Mesodermal cell (in vitro differentiated cells): ENCODE measurements around the gene ANP32E.
"Not testable (repeated sequence)": the region's sequence is repeated elsewhere in the genome, so short reads cannot be mapped to it uniquely, and the experiment has no call there.

Experiments
- H3K27ac ChIP-seq: 2 replicates; pipeline ENCODE4 v1.7.0; 2013; ENCODE audit warnings: mild to moderate bottlenecking, low read depth, low read length, moderate library complexity; ENCODE audit not compliant: severe bottlenecking
- H3K36me3 ChIP-seq: 2 replicates; pipeline ENCODE4 v1.7.1; 2013; ENCODE audit warnings: mild to moderate bottlenecking, low read length, moderate library complexity; ENCODE audit not compliant: control insufficient read depth, insufficient read depth
- H3K4me1 ChIP-seq: one replicate; pipeline ENCODE4 v1.7.1; 2013; ENCODE audit warnings: mild to moderate bottlenecking, low read length; ENCODE audit not compliant: insufficient read depth, control insufficient read depth, poor library complexity, severe bottlenecking
- H3K4me3 ChIP-seq: 2 replicates; pipeline ENCODE4 v1.7.0; 2013; ENCODE audit warnings: low read length, control low read depth, mild to moderate bottlenecking; ENCODE audit not compliant: insufficient read depth, poor library complexity, severe bottlenecking; ENCODE audit errors: extremely low read depth
- H3K9me3 ChIP-seq: 2 replicates; pipeline ENCODE4 v1.7.1; 2013; ENCODE audit warnings: mild to moderate bottlenecking, low read length, moderate library complexity; ENCODE audit not compliant: control insufficient read depth
- WGBS, 2 experiments: methylation state at CpG; one replicate each; pipeline ENCODE4 v1.1.5; 2013; ENCODE audit warnings: missing lambda C conversion rate in 2 of 2; ENCODE audit not compliant: insufficient coverage in 2 of 2; 5-methylcytosine and 5-hydroxymethylcytosine counted together

Gene ANP32E

DNA sequence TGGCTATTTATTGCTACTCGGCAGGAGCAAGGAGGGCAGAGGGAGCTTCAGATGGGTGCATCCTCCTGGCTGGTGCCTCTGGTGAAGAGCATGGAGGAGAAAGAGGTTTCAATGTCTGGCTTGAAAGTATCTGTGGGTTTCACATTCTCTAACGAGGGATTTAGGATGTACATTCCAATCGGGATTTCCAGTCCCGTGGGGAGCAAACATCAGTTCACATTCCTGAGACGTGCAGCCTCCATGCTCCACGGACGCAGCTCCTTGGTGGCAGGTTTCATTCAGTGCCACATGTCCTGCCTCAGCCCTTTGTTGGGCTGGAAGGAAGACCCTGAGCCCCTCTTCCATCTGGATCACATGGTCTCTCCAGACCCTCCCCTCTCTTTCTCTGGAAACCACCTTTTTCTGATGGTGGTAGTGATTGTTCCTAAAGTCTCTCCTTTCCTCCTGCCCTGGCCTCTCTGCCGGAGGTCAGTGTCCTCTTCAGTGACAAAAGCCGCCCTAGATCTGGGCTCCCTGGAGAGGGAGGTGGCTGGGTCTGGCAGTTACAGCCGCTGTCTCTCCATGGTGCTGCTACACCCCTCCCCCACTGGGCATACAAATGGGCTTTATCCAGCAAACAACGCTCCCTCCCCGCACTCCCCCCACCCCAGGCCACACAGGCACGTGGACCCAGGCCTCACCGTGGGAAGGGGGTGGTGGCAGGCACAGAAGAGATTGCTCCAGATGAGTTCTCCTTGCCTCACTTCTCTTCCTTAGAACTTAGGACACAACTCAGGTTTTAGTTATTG is 20.8 kb upstream of the ANP32E start:
- Histone ChIP-seq H3K36me3 (no peaks in the 10 kb centered on the region), H3K4me1 (peaks cover 41% of the 10 kb centered on the region), H3K4me3 (peak overlapping the region; percentile 48), H3K9me3 (no peaks in the 10 kb centered on the region), H3K27ac (peak overlapping the region; percentile 96)
- WGBS, 2 experiments, result 3% methylated on average over 8 of the region's 14 CpGs

DNA sequence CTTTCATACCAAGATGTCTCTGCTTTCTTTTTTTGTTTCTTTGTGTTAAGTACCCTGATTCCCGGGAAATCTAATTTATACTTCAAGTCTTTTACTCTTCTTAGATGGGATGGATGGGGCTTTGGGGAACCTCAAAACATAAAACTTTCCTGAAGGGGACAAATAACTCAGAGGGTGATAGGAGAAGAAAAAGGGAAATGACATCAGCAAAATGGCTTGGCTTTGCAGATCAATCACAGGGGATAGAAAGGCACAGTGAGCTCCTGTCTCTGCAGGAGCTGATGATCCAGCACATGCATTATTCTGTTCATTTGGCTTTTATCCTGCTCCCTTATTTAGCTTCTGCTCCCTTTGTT is 20.3 kb upstream of the ANP32E start:
- WGBS, 2 experiments, result no CpG with 5 or more reads among the region's 1 CpG
- Histone ChIP-seq H3K4me1 (peaks cover 41% of the 10 kb centered on the region), H3K4me3 (peak overlapping the region; percentile 48), H3K36me3 (no peaks in the 10 kb centered on the region), H3K9me3 (no peaks in the 10 kb centered on the region), H3K27ac (peak overlapping the region; percentile 96)

DNA sequence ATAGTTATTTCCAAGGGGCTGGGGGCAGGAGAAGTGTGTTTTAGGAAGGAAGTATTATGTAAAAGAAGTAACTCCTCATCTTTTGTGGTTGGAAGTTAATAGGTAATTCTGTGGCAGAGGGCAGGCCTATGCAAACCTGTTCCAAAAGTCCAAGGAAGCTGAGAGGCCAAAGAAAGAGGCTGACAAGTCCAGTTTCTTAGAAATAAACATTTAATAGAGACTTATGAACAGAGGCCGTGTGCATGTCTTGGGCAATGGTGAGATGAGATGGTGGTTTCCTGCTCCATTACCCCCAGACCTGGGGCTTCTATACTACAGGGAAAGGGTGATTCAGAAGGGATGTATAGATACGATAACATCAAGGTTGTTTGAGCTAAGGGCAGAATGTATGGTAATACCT is 14.0 kb upstream of the ANP32E start:
- WGBS, 2 experiments, result no CpG with 5 or more reads among the region's 2 CpGs
- Histone ChIP-seq H3K4me1 (no peaks in the 10 kb centered on the region), H3K27ac (no peak overlapping the region), H3K9me3 (no peaks in the 10 kb centered on the region), H3K36me3 (no peaks in the 10 kb centered on the region), H3K4me3 (no peak overlapping the region)

DNA sequence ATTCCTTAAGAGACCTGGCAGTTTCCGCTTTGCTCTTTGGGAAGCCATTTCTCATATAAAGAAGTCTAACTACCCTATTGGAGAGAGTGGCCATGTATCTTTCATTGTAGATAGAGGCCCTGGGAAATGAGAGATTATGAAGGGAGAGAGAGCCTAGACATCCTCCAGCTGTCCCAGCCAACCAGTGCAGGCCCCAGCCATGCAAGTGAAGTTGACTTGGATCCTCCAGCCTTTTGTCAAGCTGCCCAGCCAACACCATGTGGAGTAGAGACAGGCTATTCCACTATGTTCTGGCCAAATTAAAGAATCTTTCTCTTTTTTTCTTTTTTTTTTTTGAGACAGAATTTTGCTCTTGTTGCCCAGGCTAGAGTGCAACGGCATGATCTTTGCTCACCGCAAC is 7.1 kb upstream of the ANP32E start:
- 94 to 100% methylated on average over 2 of the region's 3 CpGs for WGBS, 2 experiments
- no peaks in the 10 kb centered on the region for H3K9me3 ChIP-seq
- no peaks in the 10 kb centered on the region for H3K36me3 ChIP-seq
- no peak overlapping the region for H3K4me3 ChIP-seq
- H3K4me1 ChIP-seq, result no peaks in the 10 kb centered on the region
- H3K27ac ChIP-seq, result no peak overlapping the region

DNA sequence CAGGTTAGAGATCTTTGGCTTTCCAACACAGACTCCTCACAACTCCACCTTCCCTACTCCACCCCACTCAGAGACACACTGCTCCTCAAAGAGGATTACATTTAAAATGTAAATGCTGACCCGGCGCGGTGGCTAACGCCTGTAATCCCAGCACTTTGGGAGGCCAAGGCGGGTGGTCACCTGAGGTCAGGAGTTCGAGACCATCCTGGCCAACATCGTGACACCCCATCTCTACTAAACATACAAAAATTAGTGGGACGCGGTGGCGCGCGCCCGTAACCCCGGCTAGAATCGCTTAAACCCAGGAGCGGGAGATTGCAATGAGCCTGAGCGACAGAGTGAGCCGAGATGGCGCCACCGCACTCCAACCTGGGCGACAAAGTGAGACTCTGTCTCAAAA is 1.8 kb upstream of the ANP32E start:
- no peaks in the 10 kb centered on the region for H3K9me3 ChIP-seq
- 84 to 87% methylated on average over 5 to 16 of the region's 21 CpGs for WGBS, 2 experiments

DNA sequence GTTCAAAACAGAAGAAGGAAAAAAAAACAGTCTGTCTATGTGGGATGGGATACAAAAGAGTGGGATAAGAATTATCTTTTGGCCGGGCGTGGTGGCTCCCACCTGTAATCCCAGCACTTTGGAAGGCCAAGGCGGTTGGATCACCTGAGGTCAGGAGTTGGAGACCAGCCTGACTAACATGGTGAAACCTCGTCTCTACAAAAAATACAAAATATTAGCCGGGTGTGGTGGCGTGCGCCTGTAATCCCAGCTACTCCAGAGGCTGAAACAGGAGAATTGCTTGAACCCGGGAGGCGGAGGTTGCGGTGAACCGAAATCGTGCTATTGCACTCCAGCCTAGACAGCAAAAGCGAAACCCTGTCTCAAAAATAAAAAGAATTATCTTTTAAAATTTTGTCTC is 1.3 kb upstream of the ANP32E start:
- H3K4me3 ChIP-seq, H3K4me1 ChIP-seq, H3K27ac ChIP-seq, H3K9me3 ChIP-seq, H3K36me3 ChIP-seq: not testable (repeated sequence)
- WGBS, 2 experiments, result 95 to 96% methylated on average over 12 to 13 of the region's 13 CpGs

More for the DNA sequence above, 1.8 kb upstream of the ANP32E start:
- no peaks in the 10 kb centered on the region for H3K36me3 ChIP-seq
- H3K4me3 ChIP-seq, result no peak overlapping the region
- H3K4me1 ChIP-seq, result no peaks in the 10 kb centered on the region
- H3K27ac ChIP-seq, result no peak overlapping the region

DNA sequence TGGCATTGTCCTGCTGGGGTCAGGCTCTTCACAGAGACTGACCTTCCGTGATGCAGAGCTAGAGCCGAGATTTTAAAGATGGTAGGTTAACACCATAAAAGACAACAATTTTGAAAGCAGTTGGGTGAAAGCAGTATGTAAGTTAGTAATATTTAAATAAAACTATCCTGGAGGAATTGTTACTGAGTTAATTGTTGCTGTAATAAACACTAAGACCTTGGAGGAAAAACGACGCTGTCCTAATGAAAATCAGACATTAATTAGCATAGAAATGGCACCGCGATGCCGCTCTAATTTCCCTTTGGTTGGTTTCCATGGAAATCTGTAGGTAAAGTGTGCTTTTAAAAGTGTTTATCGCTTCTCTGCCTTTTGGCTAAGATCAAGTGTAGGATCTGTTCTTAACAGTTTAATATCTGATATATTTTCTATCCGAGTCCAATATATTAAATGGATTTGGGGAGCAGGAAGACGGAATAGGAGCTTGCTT is 745 bp upstream of the ANP32E start:
- Histone ChIP-seq H3K27ac (peak overlapping the region; percentile 83), H3K4me1 (no peaks in the 10 kb centered on the region)
- WGBS, 2 experiments, result 45 to 56% methylated on average over 6 of the region's 10 CpGs

DNA sequence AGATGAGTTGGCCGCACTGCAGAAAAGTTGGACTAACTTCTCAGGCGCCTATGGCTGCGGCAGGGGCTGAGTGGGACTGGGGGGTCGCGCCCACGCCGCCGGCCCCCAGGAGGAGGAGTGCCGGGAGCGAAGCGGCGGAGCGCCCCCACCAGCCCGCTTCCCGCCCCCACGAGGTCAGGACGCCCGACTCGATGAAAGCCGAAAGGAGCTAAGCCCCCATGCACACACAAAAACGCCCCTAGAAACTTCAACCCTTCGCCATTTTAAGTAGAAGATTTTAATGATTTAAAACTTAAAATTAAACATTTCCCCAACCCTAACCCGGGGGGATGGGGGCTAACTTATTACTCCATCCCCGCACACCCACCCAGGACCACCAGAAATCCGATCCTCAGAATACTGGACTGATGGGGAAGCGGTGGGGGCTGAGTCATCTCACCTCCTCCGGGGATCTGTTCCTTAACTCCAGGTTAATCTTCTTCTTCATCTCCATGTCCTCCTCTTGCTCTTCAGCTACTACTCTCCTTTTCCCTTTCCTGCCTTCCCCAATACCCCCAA is 539 bp downstream of the ANP32E start:
- no peaks in the 10 kb centered on the region for H3K9me3 ChIP-seq
- H3K4me3 ChIP-seq, result peak overlapping the region; percentile 96
- 0% methylated on average over 3 to 15 of the region's 27 CpGs for WGBS, 2 experiments
- H3K36me3 ChIP-seq, result peaks cover 15% of the 10 kb centered on the region
- H3K27ac ChIP-seq, result peak overlapping the region; percentile 83
- H3K4me1 ChIP-seq, result no peaks in the 10 kb centered on the region

More for the DNA sequence above, 745 bp upstream of the ANP32E start:
- H3K4me3 ChIP-seq, result peak overlapping the region; percentile 96
- H3K36me3 ChIP-seq, result peaks cover 3% of the 10 kb centered on the region
- no peaks in the 10 kb centered on the region for H3K9me3 ChIP-seq

DNA sequence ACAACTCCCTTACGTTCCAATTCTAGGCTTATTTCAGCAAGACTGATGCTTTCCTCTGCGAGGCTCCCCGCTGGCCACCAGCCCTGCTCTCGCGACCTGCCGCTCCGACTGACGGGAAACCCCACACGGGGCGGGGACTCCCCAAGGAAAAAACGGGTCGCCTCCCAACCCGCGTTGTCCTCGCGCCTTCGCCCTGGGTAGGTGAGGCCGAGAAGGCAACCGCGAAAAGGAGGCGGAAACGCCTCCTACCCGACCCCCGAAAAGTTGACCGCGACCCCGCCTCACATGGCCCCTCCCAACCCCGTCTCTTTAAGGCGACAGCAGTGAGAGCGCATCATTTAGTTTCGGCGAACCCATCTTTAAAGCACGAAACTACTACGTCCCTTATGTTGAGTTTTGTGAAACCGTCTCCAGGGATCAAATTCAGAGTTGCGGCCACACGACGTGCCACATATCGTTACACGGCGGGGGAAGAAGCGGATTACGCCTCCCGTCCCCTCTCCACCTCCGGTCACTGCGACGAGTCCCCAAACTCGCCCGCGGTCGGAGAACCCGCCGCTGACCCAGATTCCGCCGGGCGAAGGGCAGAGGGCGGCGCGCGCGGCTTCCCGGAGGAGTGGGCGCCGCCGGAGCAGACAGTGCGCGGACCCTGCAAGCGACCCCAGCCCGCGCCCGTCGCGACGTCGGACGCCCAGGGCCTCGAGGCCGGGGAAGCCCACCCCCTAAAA is 1.2 kb downstream of the ANP32E start:
- Histone ChIP-seq H3K9me3 (no peaks in the 10 kb centered on the region), H3K36me3 (peaks cover 19% of the 10 kb centered on the region), H3K27ac (peak overlapping the region; percentile 83), H3K4me3 (peak overlapping the region; percentile 96), H3K4me1 (no peaks in the 10 kb centered on the region)
- WGBS, 2 experiments, result 0% methylated on average over 59 to 68 of the region's 78 CpGs

DNA sequence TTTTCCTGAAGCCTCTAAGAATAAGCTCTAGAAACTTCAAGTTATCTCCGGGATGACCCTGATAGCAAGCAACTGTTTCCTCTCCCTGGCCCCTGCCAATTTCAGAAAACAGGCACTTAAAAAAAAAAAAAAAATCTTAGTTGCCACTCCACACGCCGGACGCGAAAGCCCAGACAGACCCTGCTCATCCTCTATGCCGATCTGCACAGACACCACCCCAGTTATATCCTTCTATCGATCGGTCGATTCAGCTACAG is 1.7 kb downstream of the ANP32E start:
- no peaks in the 10 kb centered on the region for H3K9me3 ChIP-seq
- peak overlapping the region; percentile 83 for H3K27ac ChIP-seq
- peak overlapping the region; percentile 96 for H3K4me3 ChIP-seq
- H3K36me3 ChIP-seq, result peaks cover 24% of the 10 kb centered on the region
- WGBS, 2 experiments, result 0% methylated on average over 4 to 9 of the region's 9 CpGs
- no peaks in the 10 kb centered on the region for H3K4me1 ChIP-seq
